Measurements from ENCODE around the gene CYB561D1.

The CYB561D1 gene

GRCh38 chr1:109466125-109466451 is 27.8 kb upstream of the CYB561D1 start:
- DNase-seq (ENCODE audit: low spot score): no peak
- ChIA-PET POLR2A (ENCODE audit: low non-redundant PET) (no interaction called here), CTCF (interaction anchor here (0.9 kb wide), 1 partner anchor 82 kb away, joined by 3 read pairs; no protein-coding TSS in a partner anchor)
- no peak overlapping the region for H3K27ac ChIP-seq
- TF ChIP-seq CTCF (conservative IDR thresholded peaks at IDR 0.05; ENCODE audit: low read depth): no peak

GRCh38 chr1:109466452-109467300 is 27.2 kb upstream of the CYB561D1 start, which contains the start of gene SYPL2:
TSS of gene SYPL2 (plus strand) at chr1:109466546. CDS start at chr1:109466844, 298 bp downstream.
- no peak for TF ChIP-seq CTCF (conservative IDR thresholded peaks at IDR 0.05; ENCODE audit: low read depth)
- no peak for DNase-seq (ENCODE audit: low spot score)
- ChIA-PET CTCF (interaction anchor here (0.9 kb wide), 1 partner anchor 83 kb away, joined by 3 read pairs; no protein-coding TSS in a partner anchor), POLR2A (ENCODE audit: low non-redundant PET) (no interaction called here)
- no peak within 1 kb of the TSS for H3K27ac ChIP-seq

GRCh38 chr1:109467301-109467777 is 26.6 kb upstream of the CYB561D1 start:
- H3K27ac ChIP-seq: no peak overlapping the region
- no peak for TF ChIP-seq CTCF (conservative IDR thresholded peaks at IDR 0.05; ENCODE audit: low read depth)
- POLR2A ChIA-PET (ENCODE audit: low non-redundant PET): no interaction called here
- CTCF ChIA-PET: no interaction called here
- no peak for DNase-seq (ENCODE audit: low spot score)

- no peak for DNase-seq (ENCODE audit: low spot score)
- ChIA-PET POLR2A (ENCODE audit: low non-redundant PET) (no interaction called here), CTCF (no interaction called here)
- no peak overlapping the region for H3K27ac ChIP-seq
- TF ChIP-seq CTCF (conservative IDR thresholded peaks at IDR 0.05; ENCODE audit: low read depth): no peak
Observed at GRCh38 chr1:109468061-109468460, 25.8 kb upstream of the CYB561D1 start.

GRCh38 chr1:109468903-109469302 is 25.0 kb upstream of the CYB561D1 start:
- H3K27ac ChIP-seq: no peak overlapping the region
- ChIA-PET CTCF (interaction anchor here (1.0 kb wide), 1 partner anchor 24 kb away, joined by 3 read pairs; no protein-coding TSS in a partner anchor), POLR2A (ENCODE audit: low non-redundant PET) (interaction anchor here (0.6 kb wide), 1 partner anchor 576 kb away, joined by 5 read pairs; no protein-coding TSS in a partner anchor)
- DNase-seq (ENCODE audit: low spot score): no peak
- no peak for TF ChIP-seq CTCF (conservative IDR thresholded peaks at IDR 0.05; ENCODE audit: low read depth)

- ChIA-PET POLR2A (ENCODE audit: low non-redundant PET) (no interaction called here), CTCF (no interaction called here)
- no peak overlapping the region for H3K27ac ChIP-seq
- no peak for DNase-seq (ENCODE audit: low spot score)
- no peak for TF ChIP-seq CTCF (conservative IDR thresholded peaks at IDR 0.05; ENCODE audit: low read depth)
Observed at GRCh38 chr1:109470245-109470644, 23.6 kb upstream of the CYB561D1 start.

Measured in RWPE1 (cell line).